ENCODE measurements around the gene DPY30.

Gene DPY30

DNA sequence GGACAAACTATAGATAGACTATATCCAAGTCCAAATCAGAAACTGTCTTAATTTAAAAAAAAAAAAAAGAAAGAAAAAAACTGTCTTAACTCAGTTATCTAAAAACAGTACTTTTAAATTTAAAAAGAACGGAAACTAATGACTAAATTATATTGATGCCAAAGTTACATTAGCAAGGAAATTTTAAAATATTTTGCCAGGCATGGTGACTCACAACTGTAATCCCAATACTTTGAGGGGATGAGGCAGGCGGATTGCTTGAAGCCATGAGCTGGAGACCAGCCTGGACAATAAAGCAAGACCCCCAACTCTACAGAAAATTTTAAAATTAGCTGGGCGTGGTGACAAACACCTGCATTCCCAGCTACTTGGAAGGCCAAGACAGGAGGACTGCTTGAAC, 59.6 kb downstream of the DPY30 start:
- Histone ChIP-seq H3K4me1 (ENCODE audit: insufficient read depth, insufficient read length) (no peaks in the 10 kb centered on the region), H3K27me3 (ENCODE audit: insufficient read depth, insufficient read length) (no peaks in the 10 kb centered on the region), H3K4me3 (ENCODE audit: insufficient read length, low read depth) (no peak overlapping the region), H3K9me3 (ENCODE audit: insufficient read depth, low read length) (no peaks in the 10 kb centered on the region), H3K36me3 (ENCODE audit: insufficient read depth, insufficient read length, low read length) (no peaks in the 10 kb centered on the region), H3K9ac (ENCODE audit: insufficient read length, low read depth) (no peak overlapping the region)
- no peak for DNase-seq (ENCODE audit: low read depth, low spot score)
- no peak for TF ChIP-seq SUZ12 (IDR thresholded peaks at IDR 0.05; ENCODE audit: extremely low read depth, insufficient read depth, insufficient read length)
- no peak for TF ChIP-seq ZNF274 (IDR thresholded peaks at IDR 0.05; ENCODE audit: low read depth, low read length)
- no peak for TF ChIP-seq YY1 (IDR thresholded peaks at IDR 0.05; ENCODE audit: insufficient read depth, insufficient read length)

DNA sequence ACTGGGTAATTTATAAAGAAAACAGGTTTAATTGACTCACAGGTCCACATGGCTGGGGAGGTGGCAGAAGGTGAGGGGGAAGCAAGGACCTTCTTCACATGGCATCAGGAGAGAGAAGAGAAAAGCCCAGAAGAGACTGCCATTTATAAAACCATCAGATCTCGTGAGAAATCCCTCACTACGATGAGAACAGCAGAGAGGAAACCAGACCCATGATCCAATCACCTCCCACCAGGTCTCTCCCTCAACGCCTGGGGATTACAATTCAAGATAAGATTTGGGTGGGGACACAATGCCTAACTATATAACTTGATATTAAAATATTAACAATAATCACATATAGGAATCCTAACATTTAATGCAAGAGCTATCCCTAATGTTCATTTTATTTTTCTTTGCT, 60.6 kb downstream of the DPY30 start:
- no peaks in the 10 kb centered on the region for H3K4me1 ChIP-seq (ENCODE audit: insufficient read depth, insufficient read length)
- no peak overlapping the region for H3K9ac ChIP-seq (ENCODE audit: insufficient read length, low read depth)
- no peaks in the 10 kb centered on the region for H3K9me3 ChIP-seq (ENCODE audit: insufficient read depth, low read length)

DNA sequence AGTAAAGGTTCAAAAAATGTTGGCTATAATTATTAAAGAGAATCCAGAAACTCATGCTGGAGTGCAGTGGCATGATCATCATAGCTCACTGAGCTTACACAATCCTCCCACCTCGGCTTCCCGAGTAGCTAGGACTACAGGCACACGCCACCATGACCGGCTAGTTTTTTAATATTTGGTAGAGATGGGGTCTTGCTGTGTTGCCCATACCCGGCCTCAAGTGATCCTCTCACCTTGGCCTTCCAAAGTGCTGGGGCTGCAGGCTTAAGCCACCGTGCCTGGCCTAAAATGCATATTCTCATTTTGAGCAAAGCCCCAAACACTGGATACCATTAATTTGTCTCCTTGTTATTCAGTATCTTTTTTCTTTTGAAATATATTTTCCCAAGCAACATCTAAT, 61.2 kb downstream of the DPY30 start:
- Histone ChIP-seq H3K4me3 (ENCODE audit: insufficient read length, low read depth) (no peak overlapping the region), H3K27me3 (ENCODE audit: insufficient read depth, insufficient read length) (no peaks in the 10 kb centered on the region), H3K4me1 (ENCODE audit: insufficient read depth, insufficient read length) (no peaks in the 10 kb centered on the region), H3K36me3 (ENCODE audit: insufficient read depth, insufficient read length, low read length) (no peaks in the 10 kb centered on the region), H3K9me3 (ENCODE audit: insufficient read depth, low read length) (no peaks in the 10 kb centered on the region), H3K9ac (ENCODE audit: insufficient read length, low read depth) (no peak overlapping the region)
- TF ChIP-seq YY1 (IDR thresholded peaks at IDR 0.05; ENCODE audit: insufficient read depth, insufficient read length) = no peak
- no peak for TF ChIP-seq SUZ12 (IDR thresholded peaks at IDR 0.05; ENCODE audit: extremely low read depth, insufficient read depth, insufficient read length)
- TF ChIP-seq ZNF274 (IDR thresholded peaks at IDR 0.05; ENCODE audit: low read depth, low read length) = no peak
- no peak for DNase-seq (ENCODE audit: low read depth, low spot score)

More for the DNA sequence above, 60.6 kb downstream of the DPY30 start:
- H3K27me3 ChIP-seq (ENCODE audit: insufficient read depth, insufficient read length) = no peaks in the 10 kb centered on the region
- H3K36me3 ChIP-seq (ENCODE audit: insufficient read depth, insufficient read length, low read length) = no peaks in the 10 kb centered on the region
- no peak for DNase-seq (ENCODE audit: low read depth, low spot score)
- H3K4me3 ChIP-seq (ENCODE audit: insufficient read length, low read depth) = no peak overlapping the region
- TF ChIP-seq YY1 (IDR thresholded peaks at IDR 0.05; ENCODE audit: insufficient read depth, insufficient read length) = no peak
- no peak for TF ChIP-seq ZNF274 (IDR thresholded peaks at IDR 0.05; ENCODE audit: low read depth, low read length)
- no peak for TF ChIP-seq SUZ12 (IDR thresholded peaks at IDR 0.05; ENCODE audit: extremely low read depth, insufficient read depth, insufficient read length)

Data from NT2/D1 (cell line).